ENCODE data around the gene SMR3B. TPM values are rescaled to one million over a fixed set of nuclear protein-coding genes. Genes with fewer than 3 reads are reported as not detected.

The SMR3B gene
- total RNA-seq, 6 experiments from 2014 or later, result not detected

DNA sequence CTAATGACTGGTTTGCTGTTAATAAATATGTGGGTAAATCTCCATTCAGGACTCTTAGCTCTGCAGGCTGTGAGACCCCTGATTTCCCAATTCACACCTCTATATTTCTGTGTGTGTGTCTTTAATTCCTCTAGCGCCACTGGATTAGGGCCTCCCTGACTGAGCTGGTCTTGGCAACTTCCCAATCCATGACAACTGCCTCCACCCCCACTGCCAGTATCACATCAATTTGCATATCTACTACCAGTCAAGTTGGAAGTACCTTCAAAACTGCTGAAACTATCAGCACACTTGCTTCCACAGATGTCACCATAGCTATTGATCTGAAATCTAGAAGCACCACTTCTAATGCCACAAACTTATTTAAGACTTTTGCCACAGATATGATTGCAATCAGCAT is 42.4 kb downstream of the SMR3B start:
- Histone ChIP-seq H3K4me1 (no peaks in the 10 kb centered on the region), H3K27ac (no peak overlapping the region), H3K27me3 (no peaks in the 10 kb centered on the region), H3K36me3 (no peaks in the 10 kb centered on the region), H3K4me3 (no peak overlapping the region), H3K9me3 (no peaks in the 10 kb centered on the region)
- WGBS (ENCODE audit: insufficient coverage, low coverage, low lambda C conversion rate, missing lambda C conversion rate), result 83% methylated on average over 1 of the region's 1 CpG
- DNase-seq (no peak), ATAC-seq (no peak)
- TF ChIP-seq, protein P1, sequence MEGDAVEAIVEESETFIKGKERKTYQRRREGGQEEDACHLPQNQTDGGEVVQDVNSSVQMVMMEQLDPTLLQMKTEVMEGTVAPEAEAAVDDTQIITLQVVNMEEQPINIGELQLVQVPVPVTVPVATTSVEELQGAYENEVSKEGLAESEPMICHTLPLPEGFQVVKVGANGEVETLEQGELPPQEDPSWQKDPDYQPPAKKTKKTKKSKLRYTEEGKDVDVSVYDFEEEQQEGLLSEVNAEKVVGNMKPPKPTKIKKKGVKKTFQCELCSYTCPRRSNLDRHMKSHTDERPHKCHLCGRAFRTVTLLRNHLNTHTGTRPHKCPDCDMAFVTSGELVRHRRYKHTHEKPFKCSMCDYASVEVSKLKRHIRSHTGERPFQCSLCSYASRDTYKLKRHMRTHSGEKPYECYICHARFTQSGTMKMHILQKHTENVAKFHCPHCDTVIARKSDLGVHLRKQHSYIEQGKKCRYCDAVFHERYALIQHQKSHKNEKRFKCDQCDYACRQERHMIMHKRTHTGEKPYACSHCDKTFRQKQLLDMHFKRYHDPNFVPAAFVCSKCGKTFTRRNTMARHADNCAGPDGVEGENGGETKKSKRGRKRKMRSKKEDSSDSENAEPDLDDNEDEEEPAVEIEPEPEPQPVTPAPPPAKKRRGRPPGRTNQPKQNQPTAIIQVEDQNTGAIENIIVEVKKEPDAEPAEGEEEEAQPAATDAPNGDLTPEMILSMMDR (IDR thresholded peaks at IDR 0.05), result no peak
- intact Hi-C loops (cut with DNase I), result no loop called here

- ATAC-seq, result no peak
- no peak overlapping the region for H3K4me3 ChIP-seq
- TF ChIP-seq, protein P1 (IDR thresholded peaks at IDR 0.05), result no peak
- no peak for TF ChIP-seq POLR2A (IDR thresholded peaks at IDR 0.05)
- DNase-seq, result no peak
- H3K36me3 ChIP-seq, result no peaks in the 10 kb centered on the region
- intact Hi-C loops (cut with DNase I), result no loop called here
- H3K4me1 ChIP-seq, result no peaks in the 10 kb centered on the region
- H3K27ac ChIP-seq, result no peak overlapping the region
- H3K9me3 ChIP-seq, result no peaks in the 10 kb centered on the region
- H3K27me3 ChIP-seq, result no peaks in the 10 kb centered on the region
Observed at GRCh38 chr4:70426789-70427188, 43.9 kb downstream of the SMR3B start.

- no peak for ATAC-seq
Observed at GRCh38 chr4:70437197-70437596, 54.3 kb downstream of the SMR3B start.

More at GRCh38 chr4:70437197-70437596, 54.3 kb downstream of the SMR3B start:
- Histone ChIP-seq H3K27ac (no peak overlapping the region), H3K27me3 (no peaks in the 10 kb centered on the region), H3K4me3 (no peak overlapping the region), H3K9me3 (no peaks in the 10 kb centered on the region), H3K36me3 (no peaks in the 10 kb centered on the region), H3K4me1 (no peaks in the 10 kb centered on the region)
- TF ChIP-seq, protein P1 (IDR thresholded peaks at IDR 0.05), result no peak
- TF ChIP-seq POLR2A (IDR thresholded peaks at IDR 0.05), result no peak
- WGBS (ENCODE audit: insufficient coverage, low coverage, low lambda C conversion rate, missing lambda C conversion rate), result 43% methylated on average over 7 of the region's 7 CpGs
- DNase-seq, result no peak
- intact Hi-C loops (cut with DNase I), result no loop called here

Other genes starting within 250 kb of the SMR3B start
- gene PRR27, start 228.9 kb upstream of the SMR3B start, total RNA-seq, result not detected
- gene ODAM, start 187.4 kb upstream of the SMR3B start, total RNA-seq, result not detected
- not detected for gene FDCSP, start 157.0 kb upstream of the SMR3B start, total RNA-seq
- not detected for gene CSN3, start 140.5 kb upstream of the SMR3B start, total RNA-seq
- not detected for gene CABS1, start 48.1 kb upstream of the SMR3B start, total RNA-seq
- not detected for gene SMR3A, start 22.4 kb upstream of the SMR3B start, total RNA-seq
- 1 to 10 TPM in 1 of 6 experiments, under 1 TPM in 2, not detected in 3; 0.48 to 1.3 (median 0.53) TPM for gene OPRPN, start 14.8 kb downstream of the SMR3B start, total RNA-seq
- gene MUC7, start 89.1 kb downstream of the SMR3B start, total RNA-seq, result not detected
- gene AMTN, start 135.4 kb downstream of the SMR3B start, total RNA-seq, result not detected
- not detected for gene AMBN, start 209.1 kb downstream of the SMR3B start, total RNA-seq
- under 1 TPM; 0.07 to 0.86 (median 0.62) TPM for gene ENAM, start 245.6 kb downstream of the SMR3B start, total RNA-seq

Data from right lobe of liver (tissue), 6 donors.